Sigmoid colon (tissue), 4 donors: Measurements from ENCODE around the gene OR6Q1.

Experiments
- CTCF ChIP-seq, 4 experiments: fragments of 450-650 bp in 3 of 4; fragments of 200-600 bp in 1 of 4; IDR thresholded peaks; one replicate each; pipeline ENCODE4 v1.5.1; 2016 to 2019; ENCODE audit warnings: antibody characterized with exemption in 4 of 4, mild to moderate bottlenecking in 3 of 4, moderate library complexity in 2 of 4
- EP300 ChIP-seq, 4 donors: sonication (generic); formaldehyde crosslinking; IDR thresholded peaks; one replicate each; pipeline ENCODE4 v1.6.1; 2017; ENCODE audit warnings: antibody characterized with exemption in 4 of 4
- POLR2A ChIP-seq, 2 donors: fragments of 450-650 bp; IDR thresholded peaks; one replicate each; pipeline ENCODE4 v1.6.1; 2016; ENCODE audit warnings: antibody characterized with exemption in 2 of 2, mild to moderate bottlenecking in 2 of 2, moderate library complexity in 2 of 2
- POLR2AphosphoS5 ChIP-seq, 4 donors: sonication (generic); formaldehyde crosslinking; IDR thresholded peaks; one replicate each; pipeline ENCODE4 v1.6.1; 2017; ENCODE audit warnings: antibody characterized with exemption in 4 of 4

GRCh38 chr11:58000699-58001098, 30.1 kb upstream of the OR6Q1 start:
- TF ChIP-seq CTCF (IDR thresholded peaks at IDR 0.05) (no peak), POLR2AphosphoS5 (IDR thresholded peaks at IDR 0.05) (no peak), POLR2A (IDR thresholded peaks at IDR 0.05) (no peak), EP300 (IDR thresholded peaks at IDR 0.05) (no peak)
